SIG-M5 treated with dmso at 0.1 percent for 504 hours (cell line): ENCODE data around the gene PLS1.
"Not testable (repeated sequence)": the region's sequence is repeated elsewhere in the genome, so short reads cannot be mapped to it uniquely, and the experiment has no call there.

Experiments used
- DNase-seq: peaks from one replicate; lab custom pipeline; 2025; ENCODE audit not compliant: unreplicated experiment; lab: John Stamatoyannopoulos, UW

The PLS1 gene

GRCh38 chr3:142595581-142595950, 627 bp upstream of the PLS1 start:
- no peak for DNase-seq

DNA sequence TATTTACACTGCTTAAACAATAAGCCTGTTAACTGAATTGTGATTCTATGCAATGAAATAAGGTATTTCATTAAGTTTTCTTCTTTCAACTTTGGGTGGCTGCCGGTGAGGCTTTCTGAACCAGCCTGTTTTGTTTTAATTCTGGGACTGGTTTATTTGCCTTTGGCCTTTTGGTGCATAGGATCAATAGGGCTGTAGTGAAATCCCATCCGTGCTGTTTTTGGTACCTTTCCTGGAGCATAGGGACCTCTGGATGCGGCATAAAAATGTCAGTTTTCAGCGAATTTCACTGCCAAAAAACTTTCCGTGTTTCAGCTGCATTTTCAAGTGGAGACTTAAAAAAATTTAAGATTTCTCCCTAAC, 514 bp downstream of the PLS1 start:
- DNase-seq, result no peak

DNA sequence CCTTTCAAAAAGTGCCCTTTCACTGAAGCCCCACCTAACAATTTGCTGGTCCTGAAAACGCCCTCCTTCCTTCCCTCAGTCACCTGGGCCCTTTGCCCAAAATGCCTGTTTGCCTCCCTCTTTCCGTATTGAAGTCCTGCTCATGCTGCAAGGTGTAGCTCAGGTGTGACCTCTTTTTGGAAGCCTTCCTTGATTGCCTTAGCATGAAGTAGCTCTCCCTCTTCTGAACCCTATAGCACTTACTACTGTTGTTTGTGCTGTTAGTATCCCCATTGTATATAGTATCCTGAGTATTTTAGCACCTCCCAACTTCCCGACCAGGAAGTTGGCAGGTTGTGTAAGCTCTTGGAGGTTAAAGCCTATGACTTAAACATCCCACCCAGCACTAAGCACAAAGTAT, 1.7 kb downstream of the PLS1 start:
- no peak for DNase-seq

DNA sequence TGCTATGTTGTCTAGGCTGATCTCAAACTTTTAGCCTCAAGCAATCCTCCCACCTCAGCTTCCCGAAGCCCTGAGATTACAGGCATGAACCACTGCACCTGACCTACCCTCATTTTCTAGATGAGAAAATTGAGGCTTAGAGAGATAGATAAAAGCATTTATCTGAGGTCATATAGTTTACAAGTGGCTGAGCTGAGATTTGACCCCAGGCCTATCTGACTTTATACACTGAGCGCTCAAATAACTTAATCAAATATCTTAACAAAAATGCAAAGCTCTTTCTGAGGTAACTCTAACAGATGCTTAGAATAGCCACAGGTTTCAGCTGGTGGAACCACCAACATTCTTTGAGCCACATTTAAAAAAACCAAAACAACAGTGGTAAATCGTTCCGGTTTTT, 5.5 kb downstream of the PLS1 start:
- DNase-seq, result no peak

DNA sequence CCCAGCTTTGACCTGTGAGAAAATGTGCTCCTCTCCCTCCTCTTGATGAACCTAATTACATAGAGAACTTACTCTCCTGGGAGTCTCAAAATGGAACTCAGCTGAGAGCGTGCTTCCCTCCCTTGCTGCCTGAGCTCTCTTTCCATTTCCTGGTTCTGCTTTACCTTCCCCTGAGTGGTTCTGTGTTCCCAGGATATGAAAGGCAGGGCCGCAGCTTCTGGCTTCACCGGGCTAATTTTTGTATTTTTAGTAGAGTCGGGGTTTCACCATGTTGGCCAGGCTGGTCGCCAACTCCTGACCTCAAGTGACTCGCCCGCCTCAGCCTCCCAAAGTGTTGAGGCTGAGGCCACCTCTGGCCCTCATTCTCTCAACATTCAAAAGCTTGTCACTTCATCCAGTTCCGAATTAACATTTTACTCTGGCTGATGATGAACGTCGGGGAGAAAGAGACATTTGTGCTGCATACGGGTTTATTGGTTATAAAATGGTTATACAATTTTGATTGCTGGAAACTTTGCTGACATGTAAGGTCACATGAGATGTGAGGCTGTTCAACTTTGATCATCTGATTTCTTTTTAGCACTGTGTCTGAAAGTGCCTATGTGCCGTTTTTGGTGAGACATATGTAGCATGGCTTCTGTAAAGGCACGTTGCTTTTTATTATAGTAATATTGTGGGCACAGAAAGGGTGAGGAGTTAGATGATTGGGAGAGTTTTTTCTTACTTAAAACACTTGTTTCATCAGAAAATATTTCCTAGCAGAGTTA, 6.6 kb downstream of the PLS1 start:
- no peak for DNase-seq

GRCh38 chr3:142603386-142603705, 7.2 kb downstream of the PLS1 start:
- DNase-seq, result not testable (repeated sequence)

DNA sequence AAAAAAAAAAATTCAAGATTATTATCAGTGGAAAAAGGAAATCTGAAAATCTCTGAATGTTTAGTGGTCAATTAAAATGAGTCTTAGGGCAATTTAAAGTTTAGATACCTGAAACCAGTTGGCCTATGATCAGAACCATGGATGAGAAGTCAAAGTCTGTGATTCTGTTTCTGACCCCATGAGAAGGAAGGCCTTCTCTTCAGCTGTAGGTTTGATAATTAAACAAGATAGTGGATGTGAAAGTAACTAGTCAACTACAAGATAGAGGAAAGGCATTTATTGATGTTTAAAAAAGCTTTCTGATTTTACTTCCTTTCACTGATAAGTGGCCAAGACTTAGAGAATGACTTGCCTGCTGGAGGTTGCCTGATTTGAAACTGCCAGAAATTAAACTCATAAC, 8.7 kb downstream of the PLS1 start:
- no peak for DNase-seq

DNA sequence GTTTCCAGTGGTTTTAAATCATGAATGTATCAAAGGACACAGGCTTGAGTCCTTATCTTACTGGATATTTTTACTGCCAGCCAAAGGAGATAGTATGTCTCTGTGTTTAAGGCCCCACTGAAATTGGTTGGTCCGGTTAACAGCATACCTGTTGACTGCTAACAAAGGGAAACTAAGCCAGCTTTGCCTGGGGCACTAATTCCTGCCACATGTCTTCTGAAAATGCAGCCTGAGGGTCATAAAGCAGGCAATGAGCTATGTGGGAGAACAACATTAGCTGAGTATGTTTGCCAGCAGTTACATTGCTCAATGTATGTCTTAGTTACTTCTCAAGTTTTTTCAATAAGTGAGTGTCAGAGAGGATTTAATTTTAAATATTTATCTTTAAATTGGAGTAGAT, 12.4 kb downstream of the PLS1 start:
- DNase-seq, result no peak

DNA sequence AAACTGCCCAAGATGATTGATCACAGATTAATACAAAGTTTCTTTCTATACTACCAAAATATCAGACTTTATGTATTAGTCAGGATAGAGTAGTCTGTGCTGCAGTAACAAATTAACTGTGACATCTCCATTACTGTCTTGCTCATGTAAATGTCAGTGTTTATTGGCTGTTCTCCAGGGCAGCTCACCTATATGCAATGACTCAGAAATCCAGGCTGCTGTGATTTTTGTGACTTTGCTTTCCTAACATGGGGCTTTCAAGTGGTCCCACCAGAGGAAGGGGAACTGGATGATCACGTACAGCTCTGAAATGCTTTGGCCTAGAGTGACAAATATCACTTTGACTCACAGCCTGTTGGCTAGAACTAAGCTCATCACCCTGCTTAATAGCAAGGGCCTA, 12.9 kb downstream of the PLS1 start:
- DNase-seq, result no peak

DNA sequence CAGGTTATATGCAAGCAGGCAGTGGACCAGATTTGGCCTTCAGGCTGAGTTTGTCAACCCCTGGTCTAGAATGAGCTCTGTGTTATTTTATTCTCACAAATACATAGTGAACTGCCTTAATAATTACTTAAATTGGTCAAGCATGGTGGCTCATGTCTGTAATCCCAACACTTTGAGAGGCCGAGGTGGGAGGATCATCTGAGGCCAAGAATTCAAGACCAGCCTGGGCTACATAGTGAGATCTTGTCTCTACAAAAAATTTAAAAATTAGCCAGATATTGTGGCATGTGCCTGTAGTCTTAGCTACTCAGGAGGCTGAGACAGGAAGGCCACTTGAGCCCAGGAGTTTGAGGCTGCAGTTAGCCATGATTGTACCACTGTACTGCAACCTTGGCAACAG, 15.0 kb downstream of the PLS1 start:
- DNase-seq, result no peak

DNA sequence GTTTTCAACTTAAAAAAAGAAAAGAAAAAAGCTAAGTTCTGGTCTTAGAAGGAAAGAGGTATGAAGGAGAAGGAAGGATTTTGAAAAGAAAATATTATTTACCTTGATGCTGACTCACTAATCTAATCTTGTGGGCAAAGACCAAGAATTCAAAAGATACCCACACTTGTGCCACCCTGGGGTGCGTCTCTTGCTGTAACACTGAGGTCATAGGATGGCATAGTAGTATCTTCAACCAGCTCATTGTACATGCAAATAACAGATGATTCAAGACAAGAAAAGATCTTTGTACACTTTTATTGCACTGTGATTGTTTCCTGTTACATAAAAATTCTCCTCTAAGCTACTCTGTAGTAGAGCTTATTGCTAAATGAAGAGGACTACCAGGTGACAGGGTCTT, 17.3 kb downstream of the PLS1 start:
- no peak for DNase-seq

DNA sequence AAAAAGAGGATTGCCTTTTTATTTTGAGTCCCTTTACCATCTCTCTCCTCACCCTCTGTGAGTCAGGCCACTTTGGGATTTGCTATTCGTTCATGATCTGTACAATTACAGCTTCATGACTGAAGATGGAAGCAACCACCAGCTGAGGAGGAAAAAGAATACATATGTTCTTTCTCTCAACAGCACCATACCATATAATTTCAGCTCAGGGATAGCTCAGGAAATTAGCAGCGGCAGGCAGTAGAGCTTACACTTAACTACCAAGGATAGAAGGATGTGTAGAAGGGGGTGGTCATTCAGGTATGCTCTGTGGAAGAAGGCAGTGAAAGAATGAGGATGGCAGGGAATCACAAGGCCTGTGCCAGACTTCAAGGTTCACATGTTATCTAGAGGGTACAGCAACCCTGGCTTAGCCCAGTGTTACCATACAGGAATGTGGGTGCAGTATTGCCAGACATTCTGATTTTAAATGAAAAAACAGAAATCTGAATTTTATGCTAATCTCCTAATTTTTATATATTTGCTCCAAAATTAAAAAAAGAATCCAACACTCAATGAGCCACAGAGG, 17.9 kb downstream of the PLS1 start:
- DNase-seq, result no peak

GRCh38 chr3:142615171-142615570, 19.0 kb downstream of the PLS1 start:
- DNase-seq, result no peak

DNA sequence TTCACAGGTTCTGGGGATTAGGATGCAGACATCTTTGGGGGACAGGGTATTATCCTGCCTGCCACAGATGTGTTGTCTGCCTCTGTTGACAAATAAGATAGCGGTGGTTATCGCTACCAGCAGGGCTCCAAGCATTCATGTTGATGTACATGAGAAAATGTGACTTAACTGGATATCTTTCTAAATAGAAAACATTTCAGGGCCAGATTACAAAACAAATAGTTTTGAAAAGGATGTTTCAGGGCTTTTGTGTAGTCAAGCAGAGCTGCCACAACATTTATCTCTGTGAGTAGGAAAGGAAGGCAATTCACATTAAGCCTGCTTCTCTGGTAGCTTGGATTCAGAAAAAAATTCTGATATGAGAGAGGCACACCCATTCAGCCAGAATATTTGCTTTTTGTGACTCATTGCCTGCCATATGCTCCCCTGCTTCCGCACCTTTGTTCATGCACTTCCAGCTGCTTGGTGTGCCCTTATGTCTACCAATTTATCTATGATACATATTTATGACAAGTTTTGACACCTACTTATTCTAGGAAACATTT, 22.8 kb downstream of the PLS1 start:
- peak; percentile 22 for DNase-seq

GRCh38 chr3:142622405-142622804, 26.2 kb downstream of the PLS1 start:
- DNase-seq, result no peak

- no peak for DNase-seq
Measured at GRCh38 chr3:142623194-142623593, 27.0 kb downstream of the PLS1 start.

DNA sequence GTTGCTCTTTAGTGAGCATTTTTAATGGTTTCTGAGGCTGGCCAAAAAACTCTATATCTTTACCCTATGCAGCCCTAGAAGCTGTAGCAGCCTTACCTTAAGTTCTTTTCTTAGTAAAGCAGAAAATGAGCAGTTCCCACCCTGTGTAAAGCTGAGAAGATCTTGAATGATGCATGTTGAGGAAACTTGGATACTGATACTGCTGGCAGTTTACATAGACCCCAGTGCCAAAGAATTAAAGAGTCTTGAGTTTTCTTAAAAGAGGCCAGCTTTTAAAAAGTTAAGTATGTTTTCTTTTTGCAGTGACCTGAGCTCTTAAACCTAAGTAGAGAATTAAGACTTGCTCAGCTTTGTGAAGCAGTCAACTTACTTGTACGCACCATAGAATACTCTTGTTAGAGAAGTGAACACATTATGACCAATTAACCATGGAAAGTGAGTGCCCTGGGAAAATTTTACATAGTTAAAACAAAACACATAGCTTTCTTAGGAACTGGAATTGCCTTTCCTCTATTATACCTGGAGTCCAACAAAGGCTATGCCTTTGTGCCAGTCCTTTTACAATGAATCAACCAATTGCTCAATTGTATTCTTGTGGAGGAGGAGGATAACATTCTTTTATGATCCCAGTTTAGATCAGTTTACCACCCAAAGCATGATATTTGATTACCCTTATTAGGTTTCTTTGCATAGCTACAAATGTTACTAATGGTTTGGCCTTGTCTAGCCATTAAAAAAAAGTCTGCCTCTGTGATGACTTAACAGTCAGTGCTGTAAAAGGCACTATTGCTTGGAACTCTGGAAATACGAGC, 28.4 kb downstream of the PLS1 start:
- no peak for DNase-seq

DNA sequence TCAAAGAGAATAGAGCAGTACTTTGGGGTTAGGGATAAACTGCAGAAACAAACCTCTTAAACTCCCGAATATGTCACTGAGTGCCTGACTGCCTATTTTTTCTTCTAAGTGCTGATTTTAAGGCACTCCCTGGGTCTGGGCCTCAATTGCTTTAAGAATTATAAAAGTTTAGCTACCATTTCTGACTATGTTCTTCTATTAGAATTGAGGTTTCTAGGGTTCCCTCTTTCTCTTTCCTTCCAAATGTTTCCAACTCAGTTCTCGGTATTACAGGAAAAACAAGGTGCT, 28.9 kb downstream of the PLS1 start:
- no peak for DNase-seq

DNA sequence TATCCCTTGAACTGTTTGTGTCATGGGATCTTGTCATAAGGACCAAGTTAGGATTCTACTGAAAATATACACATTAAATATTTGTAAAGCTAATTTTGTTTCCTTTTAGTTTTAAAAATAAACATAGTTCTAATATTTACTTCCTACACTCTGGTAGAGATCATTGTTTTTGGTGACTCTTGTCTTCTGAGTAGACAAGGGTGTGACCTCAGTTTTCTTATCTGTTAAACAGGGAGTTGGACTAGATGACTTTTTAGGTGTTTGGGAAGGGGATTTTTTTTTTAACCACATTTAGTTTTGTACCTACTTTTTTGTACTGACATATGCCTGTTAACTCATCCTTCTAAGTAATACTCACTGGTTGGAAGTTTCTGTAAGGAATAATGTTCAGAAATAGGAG, 30.8 kb downstream of the PLS1 start:
- DNase-seq, result no peak

- peak; percentile 61 for DNase-seq
Measured at GRCh38 chr3:142628801-142629200, 32.6 kb downstream of the PLS1 start.

DNA sequence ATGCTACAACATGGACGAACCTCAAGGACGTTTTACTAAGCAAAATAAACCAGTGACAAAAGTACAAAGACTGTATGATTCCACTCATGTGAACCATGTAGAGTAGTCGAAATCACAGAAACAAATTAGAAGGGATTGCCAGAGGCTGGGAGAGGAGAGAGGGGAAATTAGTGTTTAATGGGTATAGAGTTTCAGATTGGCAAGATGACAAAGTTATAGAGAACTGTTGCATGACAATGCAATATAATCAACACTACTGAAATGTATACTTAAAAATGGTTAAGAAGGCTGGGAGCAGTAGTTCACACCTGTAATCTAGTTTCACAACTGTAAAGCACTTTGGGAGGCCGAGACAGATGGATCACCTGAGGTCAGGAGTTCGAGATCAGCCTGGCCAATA, 36.9 kb downstream of the PLS1 start:
- DNase-seq, result no peak

GRCh38 chr3:142636050-142636449, 39.9 kb downstream of the PLS1 start:
- DNase-seq, result no peak
